ENCODE results near the gene CMTR1.

The CMTR1 gene

DNA sequence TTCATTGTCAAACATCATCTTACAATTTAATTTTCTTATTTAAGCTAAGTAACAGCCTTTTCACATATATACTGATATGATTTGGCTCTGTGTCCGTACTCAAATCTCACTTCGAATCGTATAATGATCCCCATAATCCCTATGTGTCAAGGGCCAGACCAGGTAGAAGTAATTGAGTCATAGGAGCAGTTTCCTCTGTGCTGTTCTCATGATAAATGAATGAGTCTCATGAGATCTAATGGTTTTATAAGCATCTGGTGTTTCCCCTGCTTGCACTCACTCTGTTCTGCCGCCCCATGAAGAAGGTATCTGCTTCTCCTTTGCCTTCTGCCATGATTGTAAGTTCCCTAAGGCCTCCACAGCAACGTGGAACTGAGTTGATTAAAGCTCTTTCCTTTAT, 25.1 kb upstream of the CMTR1 start:
- CTCF ChIA-PET: no interaction called here
- POLR2A ChIA-PET: no interaction called here
- no peak for DNase-seq (ENCODE audit: low read depth, low spot score)
- no peak overlapping the region for H3K4me3 ChIP-seq (ENCODE audit: low read depth, low read length)
- TF ChIP-seq, protein P1, sequence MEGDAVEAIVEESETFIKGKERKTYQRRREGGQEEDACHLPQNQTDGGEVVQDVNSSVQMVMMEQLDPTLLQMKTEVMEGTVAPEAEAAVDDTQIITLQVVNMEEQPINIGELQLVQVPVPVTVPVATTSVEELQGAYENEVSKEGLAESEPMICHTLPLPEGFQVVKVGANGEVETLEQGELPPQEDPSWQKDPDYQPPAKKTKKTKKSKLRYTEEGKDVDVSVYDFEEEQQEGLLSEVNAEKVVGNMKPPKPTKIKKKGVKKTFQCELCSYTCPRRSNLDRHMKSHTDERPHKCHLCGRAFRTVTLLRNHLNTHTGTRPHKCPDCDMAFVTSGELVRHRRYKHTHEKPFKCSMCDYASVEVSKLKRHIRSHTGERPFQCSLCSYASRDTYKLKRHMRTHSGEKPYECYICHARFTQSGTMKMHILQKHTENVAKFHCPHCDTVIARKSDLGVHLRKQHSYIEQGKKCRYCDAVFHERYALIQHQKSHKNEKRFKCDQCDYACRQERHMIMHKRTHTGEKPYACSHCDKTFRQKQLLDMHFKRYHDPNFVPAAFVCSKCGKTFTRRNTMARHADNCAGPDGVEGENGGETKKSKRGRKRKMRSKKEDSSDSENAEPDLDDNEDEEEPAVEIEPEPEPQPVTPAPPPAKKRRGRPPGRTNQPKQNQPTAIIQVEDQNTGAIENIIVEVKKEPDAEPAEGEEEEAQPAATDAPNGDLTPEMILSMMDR (IDR thresholded peaks at IDR 0.05; ENCODE audit: insufficient read depth, low read length, missing control alignments): no peak

DNA sequence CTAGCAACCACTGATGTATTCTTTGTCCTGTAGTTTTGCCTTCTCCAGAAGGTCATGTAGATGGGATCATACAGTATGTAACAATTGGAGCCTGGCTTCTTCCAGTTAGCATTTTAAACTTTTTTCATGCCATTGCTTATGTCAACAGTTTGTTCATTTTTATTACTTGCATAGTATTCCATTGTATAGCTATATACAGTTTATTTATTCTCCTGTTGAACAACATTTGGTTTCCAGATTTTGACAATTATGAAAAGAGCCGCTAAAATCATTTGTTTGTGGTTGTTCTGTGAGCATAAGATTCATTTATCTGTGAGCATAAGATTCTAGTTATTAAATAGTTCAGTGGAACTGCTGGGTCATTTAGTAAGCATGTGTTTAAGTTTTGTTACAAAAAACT, 23.5 kb upstream of the CMTR1 start:
- ChIA-PET CTCF (no interaction called here), POLR2A (no interaction called here)
- no peak for DNase-seq (ENCODE audit: low read depth, low spot score)
- no peak overlapping the region for H3K4me3 ChIP-seq (ENCODE audit: low read depth, low read length)
- TF ChIP-seq, protein P1 (IDR thresholded peaks at IDR 0.05; ENCODE audit: insufficient read depth, low read length, missing control alignments): no peak

DNA sequence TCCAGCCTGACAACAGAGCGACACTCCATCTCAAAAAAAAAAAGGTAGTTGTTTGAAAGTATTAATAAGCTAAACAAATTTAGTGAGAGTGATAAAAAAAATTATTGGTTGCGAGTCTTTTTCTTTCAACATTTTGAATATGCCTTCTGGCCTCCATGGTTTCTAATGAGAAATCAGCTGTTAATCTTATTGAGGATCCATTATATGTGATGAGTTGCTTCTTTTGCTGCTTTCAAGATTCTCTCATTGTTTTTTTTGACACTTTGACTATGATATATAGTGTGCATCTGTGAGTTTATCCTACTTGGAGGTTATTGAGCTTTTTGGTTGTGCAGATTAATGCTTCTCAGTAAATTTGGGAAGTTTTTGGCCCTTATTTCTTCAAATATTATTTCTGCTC, 15.6 kb upstream of the CMTR1 start:
- DNase-seq (ENCODE audit: low read depth, low spot score): no peak
- CTCF ChIA-PET: no interaction called here
- POLR2A ChIA-PET: no interaction called here
- H3K4me3 ChIP-seq (ENCODE audit: low read depth, low read length): no peak overlapping the region
- TF ChIP-seq, protein P1 (IDR thresholded peaks at IDR 0.05; ENCODE audit: insufficient read depth, low read length, missing control alignments): no peak

DNA sequence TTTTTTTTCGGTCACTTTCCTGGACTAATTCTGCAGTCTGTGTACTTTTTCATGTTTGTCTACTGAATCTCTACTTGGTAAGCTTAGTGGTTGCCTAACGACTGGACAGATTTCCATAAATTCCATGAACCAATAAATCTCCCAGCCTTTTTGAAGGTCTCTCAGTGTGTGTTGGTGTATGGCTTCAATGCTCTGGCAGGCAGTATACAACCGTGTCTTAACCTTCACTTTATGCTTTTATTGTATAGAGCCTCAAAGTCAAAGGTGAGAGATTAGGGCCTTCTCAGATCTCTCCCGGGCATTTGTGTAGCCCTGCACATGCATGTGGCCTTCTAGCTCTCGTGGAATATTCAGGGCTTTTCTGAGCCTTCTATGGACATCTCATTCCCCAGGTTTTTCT, 14.3 kb upstream of the CMTR1 start:
- H3K4me3 ChIP-seq (ENCODE audit: low read depth, low read length): no peak overlapping the region
- ChIA-PET CTCF (interaction anchor here (1.4 kb wide), 1 partner anchor 19 kb away, joined by 3 read pairs; no protein-coding TSS in a partner anchor), POLR2A (no interaction called here)
- DNase-seq (ENCODE audit: low read depth, low spot score): no peak
- TF ChIP-seq, protein P1 (IDR thresholded peaks at IDR 0.05; ENCODE audit: insufficient read depth, low read length, missing control alignments): no peak

DNA sequence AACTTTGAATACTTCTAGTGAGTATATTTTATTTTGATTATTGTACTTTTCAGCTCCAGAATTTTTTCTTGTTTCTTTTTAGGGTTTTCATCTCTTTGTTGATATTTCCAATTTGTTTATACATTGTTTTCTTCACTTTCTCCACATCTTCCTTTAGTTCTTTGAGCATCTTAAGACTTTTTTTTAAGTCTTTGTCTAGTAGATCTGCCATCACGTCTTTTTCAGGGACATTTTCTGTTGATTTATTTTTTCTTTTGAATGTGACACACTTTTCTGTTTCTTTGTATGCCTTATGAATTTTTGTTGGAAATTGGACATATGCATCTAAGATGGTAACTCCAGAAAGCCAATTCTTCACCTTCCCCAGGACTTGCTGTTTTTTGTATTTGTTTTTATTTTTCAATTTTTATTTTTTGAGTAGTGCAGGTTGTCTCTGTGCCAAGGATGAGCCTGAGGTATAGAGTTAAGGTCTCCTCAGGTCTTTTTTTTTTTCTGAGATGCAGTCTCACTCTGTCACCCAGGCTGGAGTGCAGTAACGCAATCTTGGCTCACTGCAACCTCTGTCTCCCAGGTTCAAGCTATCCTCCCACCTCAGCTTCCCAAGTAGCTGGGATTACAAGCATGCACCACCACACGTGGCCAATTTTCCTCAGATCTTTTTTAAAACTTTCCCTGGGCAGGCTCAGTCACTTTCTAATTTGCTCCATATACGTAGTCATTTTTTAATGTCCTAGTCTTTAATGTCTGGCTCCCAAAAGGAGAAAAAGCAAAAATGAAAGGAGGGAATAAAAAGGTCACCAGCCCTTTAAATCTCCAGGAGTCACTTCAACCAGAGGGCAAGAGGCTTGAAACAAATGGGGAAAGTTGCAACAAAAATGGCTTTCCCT, 6.7 kb upstream of the CMTR1 start:
- DNase-seq (ENCODE audit: low read depth, low spot score): no peak
- ChIA-PET CTCF (no interaction called here), POLR2A (no interaction called here)
- TF ChIP-seq, protein P1 (IDR thresholded peaks at IDR 0.05; ENCODE audit: insufficient read depth, low read length, missing control alignments): no peak
- H3K4me3 ChIP-seq (ENCODE audit: low read depth, low read length): no peak overlapping the region

DNA sequence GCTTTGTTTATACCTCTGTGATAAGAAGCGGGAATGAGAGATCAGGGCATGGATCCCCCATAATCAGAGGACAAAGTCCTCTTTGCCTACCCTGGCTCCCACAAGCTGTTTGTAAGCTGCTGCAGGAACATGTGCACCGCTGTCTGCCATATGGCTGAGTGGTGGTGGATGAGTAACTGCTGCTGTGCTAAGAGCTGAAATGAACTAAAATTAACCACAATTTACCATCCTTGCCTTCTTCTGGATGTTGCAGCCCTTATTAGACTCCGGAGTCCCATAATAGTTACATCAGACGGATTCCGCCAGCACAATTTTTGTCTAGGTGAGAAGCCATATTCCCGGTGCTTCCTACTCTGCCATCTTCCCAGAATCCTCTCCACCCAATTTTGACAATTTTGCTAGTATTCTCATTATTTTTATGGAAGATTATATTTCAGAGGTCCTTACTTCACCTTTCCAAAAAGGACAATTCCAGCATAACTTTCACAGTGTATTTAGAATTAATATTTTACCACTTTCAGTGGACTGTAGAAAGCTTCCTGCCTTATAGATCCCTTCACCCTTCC, 6.0 kb upstream of the CMTR1 start:
- ChIA-PET POLR2A (no interaction called here), CTCF (no interaction called here)
- DNase-seq (ENCODE audit: low read depth, low spot score): no peak
- H3K4me3 ChIP-seq (ENCODE audit: low read depth, low read length): no peak overlapping the region
- TF ChIP-seq, protein P1 (IDR thresholded peaks at IDR 0.05; ENCODE audit: insufficient read depth, low read length, missing control alignments): no peak
